Lower leg skin (tissue), 3 donors: ENCODE data around the gene AP4E1.

Experiments
- POLR2A ChIP-seq, 2 donors: fragments of 450-650 bp; IDR thresholded peaks; one replicate each; pipeline ENCODE4 v1.6.1; 2016 to 2017; ENCODE audit warnings: antibody characterized with exemption in 2 of 2, mild to moderate bottlenecking in 1 of 2, moderate library complexity in 1 of 2
- TF ChIP-seq, protein P1 (sequence below), 3 donors: fragments of 450-650 bp; IDR thresholded peaks; one replicate each; pipeline ENCODE4 v1.5.1; 2016; ENCODE audit warnings: antibody characterized with exemption in 3 of 3, mild to moderate bottlenecking in 3 of 3, moderate library complexity in 2 of 3

DNA sequence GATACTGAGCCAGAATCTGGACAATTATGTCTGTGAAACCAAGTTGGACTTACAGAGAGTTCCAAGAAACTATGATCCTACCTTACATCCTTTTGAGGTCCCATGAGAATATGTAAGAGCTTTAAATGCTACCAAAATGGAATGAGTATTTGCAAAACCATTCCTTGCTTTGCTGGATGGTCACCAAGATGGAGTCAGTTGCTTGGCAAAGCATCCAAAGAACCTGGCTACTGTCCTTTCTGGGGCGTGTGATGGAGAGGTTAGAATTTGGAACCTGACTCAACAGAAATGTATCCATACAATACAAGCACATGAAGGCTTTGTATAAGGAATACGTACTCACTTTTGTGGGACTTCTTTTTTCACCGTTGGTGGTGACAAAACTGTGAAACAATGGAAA, 36.2 kb downstream of the AP4E1 start:
- TF ChIP-seq, protein P1, sequence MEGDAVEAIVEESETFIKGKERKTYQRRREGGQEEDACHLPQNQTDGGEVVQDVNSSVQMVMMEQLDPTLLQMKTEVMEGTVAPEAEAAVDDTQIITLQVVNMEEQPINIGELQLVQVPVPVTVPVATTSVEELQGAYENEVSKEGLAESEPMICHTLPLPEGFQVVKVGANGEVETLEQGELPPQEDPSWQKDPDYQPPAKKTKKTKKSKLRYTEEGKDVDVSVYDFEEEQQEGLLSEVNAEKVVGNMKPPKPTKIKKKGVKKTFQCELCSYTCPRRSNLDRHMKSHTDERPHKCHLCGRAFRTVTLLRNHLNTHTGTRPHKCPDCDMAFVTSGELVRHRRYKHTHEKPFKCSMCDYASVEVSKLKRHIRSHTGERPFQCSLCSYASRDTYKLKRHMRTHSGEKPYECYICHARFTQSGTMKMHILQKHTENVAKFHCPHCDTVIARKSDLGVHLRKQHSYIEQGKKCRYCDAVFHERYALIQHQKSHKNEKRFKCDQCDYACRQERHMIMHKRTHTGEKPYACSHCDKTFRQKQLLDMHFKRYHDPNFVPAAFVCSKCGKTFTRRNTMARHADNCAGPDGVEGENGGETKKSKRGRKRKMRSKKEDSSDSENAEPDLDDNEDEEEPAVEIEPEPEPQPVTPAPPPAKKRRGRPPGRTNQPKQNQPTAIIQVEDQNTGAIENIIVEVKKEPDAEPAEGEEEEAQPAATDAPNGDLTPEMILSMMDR (IDR thresholded peaks at IDR 0.05) = no peak
- no peak for TF ChIP-seq POLR2A (IDR thresholded peaks at IDR 0.05)
